Measurements from ENCODE around the gene CGGBP1.
"Not testable (repeated sequence)": the region's sequence is repeated elsewhere in the genome, so short reads cannot be mapped to it uniquely, and the experiment has no call there.

The CGGBP1 gene

GRCh38 chr3:88030210-88030609 lies 28.6 kb downstream of the CGGBP1 start:
- no peak for DNase-seq (ENCODE audit: extremely low read depth, insufficient read length)
- Histone ChIP-seq H3K36me3 (ENCODE audit: control insufficient read depth, insufficient read depth, low read length) (no peaks in the 10 kb centered on the region), H3K4me3 (replicated peaks; ENCODE audit: low read depth, low read length) (no peak overlapping the region; the same call in 1 of the 2 replicates), H3K27me3 (replicated peaks; ENCODE audit: control insufficient read depth, insufficient read depth, low read length) (no peaks in the 10 kb centered on the region)
- no peak for TF ChIP-seq CTCF (IDR thresholded peaks at IDR 0.05; ENCODE audit: insufficient read depth, low read length, poor library complexity, severe bottlenecking)

- no peak for TF ChIP-seq CTCF (IDR thresholded peaks at IDR 0.05; ENCODE audit: insufficient read depth, low read length, poor library complexity, severe bottlenecking)
- H3K4me3 ChIP-seq (replicated peaks; ENCODE audit: low read depth, low read length): no peak overlapping the region
- H3K36me3 ChIP-seq (ENCODE audit: control insufficient read depth, insufficient read depth, low read length): no peaks in the 10 kb centered on the region
- H3K27me3 ChIP-seq (replicated peaks; ENCODE audit: control insufficient read depth, insufficient read depth, low read length): no peaks in the 10 kb centered on the region
- no peak for DNase-seq (ENCODE audit: extremely low read depth, insufficient read length)
Measured at GRCh38 chr3:88028876-88029275, 29.9 kb downstream of the CGGBP1 start.

DNA sequence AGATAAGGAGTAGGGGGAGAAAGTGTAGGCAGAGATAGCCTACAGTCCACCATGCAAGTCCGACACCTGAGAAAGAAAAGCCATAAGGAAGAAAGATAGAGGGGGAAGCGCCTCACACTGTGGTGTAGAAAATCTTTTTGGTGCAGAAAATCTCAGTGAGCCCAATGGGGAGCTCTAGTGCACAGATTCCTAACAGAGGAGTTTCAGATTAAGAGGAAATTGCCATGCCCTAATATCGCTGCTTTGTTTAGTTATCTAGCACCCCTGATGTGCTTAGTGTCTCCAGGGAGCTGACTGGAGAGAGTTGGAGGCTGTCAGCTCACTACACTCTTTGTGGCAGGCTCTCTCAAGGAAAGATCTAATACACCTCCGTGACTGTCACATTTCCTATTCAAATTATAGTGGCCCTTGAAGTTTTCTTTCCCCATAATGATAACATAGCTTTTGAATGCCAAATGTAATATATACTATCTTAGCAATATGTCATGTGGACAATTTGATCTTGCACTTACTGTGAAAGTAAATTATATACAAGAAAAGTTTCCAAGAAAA lies 33.7 kb downstream of the CGGBP1 start:
- Histone ChIP-seq H3K27me3 (replicated peaks; ENCODE audit: control insufficient read depth, insufficient read depth, low read length) (no peaks in the 10 kb centered on the region), H3K36me3 (ENCODE audit: control insufficient read depth, insufficient read depth, low read length) (no peaks in the 10 kb centered on the region), H3K4me3 (replicated peaks; ENCODE audit: low read depth, low read length) (no peak overlapping the region)
- no peak for DNase-seq (ENCODE audit: extremely low read depth, insufficient read length)
- TF ChIP-seq CTCF (IDR thresholded peaks at IDR 0.05; ENCODE audit: insufficient read depth, low read length, poor library complexity, severe bottlenecking): no peak

GRCh38 chr3:88019024-88019423 lies 39.8 kb downstream of the CGGBP1 start:
- DNase-seq (ENCODE audit: extremely low read depth, insufficient read length): no peak
- TF ChIP-seq CTCF (IDR thresholded peaks at IDR 0.05; ENCODE audit: insufficient read depth, low read length, poor library complexity, severe bottlenecking): no peak
- no peak overlapping the region for H3K4me3 ChIP-seq (replicated peaks; ENCODE audit: low read depth, low read length)
- H3K27me3 ChIP-seq (replicated peaks; ENCODE audit: control insufficient read depth, insufficient read depth, low read length): no peaks in the 10 kb centered on the region
- no peaks in the 10 kb centered on the region for H3K36me3 ChIP-seq (ENCODE audit: control insufficient read depth, insufficient read depth, low read length)

DNA sequence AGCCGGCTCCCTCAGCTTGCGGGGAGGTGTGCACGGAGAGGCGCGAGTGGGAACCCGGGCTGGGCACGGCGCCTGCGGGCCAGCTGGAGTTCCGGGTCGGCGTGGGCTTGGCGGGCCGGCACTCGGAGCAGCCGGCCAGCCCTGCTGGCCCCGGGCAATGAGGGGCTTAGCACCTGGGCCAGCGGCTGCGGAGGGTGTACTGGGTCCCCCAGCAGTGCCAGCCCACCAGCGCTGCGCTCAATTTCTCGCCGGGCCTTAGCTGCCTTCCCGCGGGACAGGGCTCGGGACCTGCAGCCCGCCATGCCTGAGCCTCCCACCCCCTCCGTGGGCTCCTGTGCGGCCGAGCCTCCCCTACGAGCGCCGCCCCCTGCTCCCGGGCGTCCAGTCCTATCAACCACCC lies 43.1 kb downstream of the CGGBP1 start:
- H3K27me3 ChIP-seq (replicated peaks; ENCODE audit: control insufficient read depth, insufficient read depth, low read length); DNase-seq (ENCODE audit: extremely low read depth, insufficient read length); H3K36me3 ChIP-seq (ENCODE audit: control insufficient read depth, insufficient read depth, low read length); H3K4me3 ChIP-seq (replicated peaks; ENCODE audit: low read depth, low read length): not testable (repeated sequence)

GRCh38 chr3:88013592-88013991 lies 45.2 kb downstream of the CGGBP1 start:
- DNase-seq (ENCODE audit: extremely low read depth, insufficient read length): no peak
- H3K36me3 ChIP-seq (ENCODE audit: control insufficient read depth, insufficient read depth, low read length): no peaks in the 10 kb centered on the region
- TF ChIP-seq CTCF (IDR thresholded peaks at IDR 0.05; ENCODE audit: insufficient read depth, low read length, poor library complexity, severe bottlenecking): no peak
- H3K27me3 ChIP-seq (replicated peaks; ENCODE audit: control insufficient read depth, insufficient read depth, low read length): no peaks in the 10 kb centered on the region
- H3K4me3 ChIP-seq (replicated peaks; ENCODE audit: low read depth, low read length): no peak overlapping the region

Data from GM06990 (cell line).